ENCODE data around the gene OR10G3.
"Not testable (repeated sequence)": the region's sequence is repeated elsewhere in the genome, so short reads cannot be mapped to it uniquely, and the experiment has no call there.

The OR10G3 gene

GRCh38 chr14:21579976-21580375 lies at the start of gene OR10G3:
TSS of gene OR10G3 (minus strand) at chr14:21580076. CDS start at chr14:21570744, 9,332 bp downstream.
- no peak for ATAC-seq
- no peaks in the 10 kb centered on the region for H3K9me3 Mint-ChIP-seq
- no peaks in the 10 kb centered on the region for H3K36me3 Mint-ChIP-seq
- H3K4me1 Mint-ChIP-seq = no peaks in the 10 kb centered on the region
- no peak for DNase-seq (ENCODE audit: low spot score in 2 of 2)
- H3K27ac Mint-ChIP-seq = no peak within 1 kb of the TSS
- H3K4me3 Mint-ChIP-seq = no peak within 1 kb of the TSS

- ATAC-seq (no peak), DNase-seq (ENCODE audit: low spot score in 2 of 2) (no peak)
- no peaks in the 10 kb centered on the region for H3K36me3 Mint-ChIP-seq
- no peak overlapping the region for H3K4me3 Mint-ChIP-seq
- H3K9me3 Mint-ChIP-seq = no peaks in the 10 kb centered on the region
- no peak overlapping the region for H3K27ac Mint-ChIP-seq
- H3K4me1 Mint-ChIP-seq = no peaks in the 10 kb centered on the region
These were observed 46.8 kb upstream of the OR10G3 start for GRCh38 chr14:21626491-21627230.

- Mint-ChIP-seq H3K4me3 (no peak overlapping the region), H3K27ac (no peak overlapping the region)
These were observed 37.7 kb upstream of the OR10G3 start for GRCh38 chr14:21617614-21618013.

GRCh38 chr14:21614240-21614639 lies 34.4 kb upstream of the OR10G3 start:
- ATAC-seq = no peak
- H3K9me3 Mint-ChIP-seq = no peaks in the 10 kb centered on the region
- H3K27ac Mint-ChIP-seq = no peak overlapping the region
- no peaks in the 10 kb centered on the region for H3K4me1 Mint-ChIP-seq
- no peak for DNase-seq (ENCODE audit: low spot score in 2 of 2)
- no peak overlapping the region for H3K4me3 Mint-ChIP-seq
- H3K36me3 Mint-ChIP-seq = no peaks in the 10 kb centered on the region

More at GRCh38 chr14:21617614-21618013, 37.7 kb upstream of the OR10G3 start:
- Mint-ChIP-seq H3K36me3 (no peaks in the 10 kb centered on the region), H3K9me3 (no peaks in the 10 kb centered on the region), H3K4me1 (no peaks in the 10 kb centered on the region)
- ATAC-seq = no peak
- DNase-seq (ENCODE audit: low spot score in 2 of 2) = no peak

- no peaks in the 10 kb centered on the region for H3K9me3 Mint-ChIP-seq
- ATAC-seq = no peak
- no peak overlapping the region for H3K27ac Mint-ChIP-seq
- no peak for DNase-seq (ENCODE audit: low spot score in 2 of 2)
- H3K36me3 Mint-ChIP-seq = no peaks in the 10 kb centered on the region
- no peak overlapping the region for H3K4me3 Mint-ChIP-seq
- H3K4me1 Mint-ChIP-seq = no peaks in the 10 kb centered on the region
These were observed 32.4 kb upstream of the OR10G3 start for GRCh38 chr14:21612324-21612723.

GRCh38 chr14:21602181-21602580 lies 22.3 kb upstream of the OR10G3 start:
- not testable (repeated sequence) for ATAC-seq; H3K36me3 Mint-ChIP-seq; H3K9me3 Mint-ChIP-seq; H3K4me1 Mint-ChIP-seq; H3K27ac Mint-ChIP-seq; H3K4me3 Mint-ChIP-seq; DNase-seq (ENCODE audit: low spot score in 2 of 2)

- Mint-ChIP-seq H3K4me1 (no peaks in the 10 kb centered on the region), H3K27ac (no peak overlapping the region), H3K4me3 (no peak overlapping the region), H3K9me3 (peaks cover 14% of the 10 kb centered on the region), H3K36me3 (no peaks in the 10 kb centered on the region)
- DNase-seq (ENCODE audit: low spot score in 2 of 2) (no peak), ATAC-seq (no peak)
These were observed 9.4 kb upstream of the OR10G3 start for GRCh38 chr14:21589317-21589716.

- Mint-ChIP-seq H3K27ac (no peak overlapping the region), H3K4me1 (no peaks in the 10 kb centered on the region), H3K9me3 (no peaks in the 10 kb centered on the region), H3K36me3 (no peaks in the 10 kb centered on the region), H3K4me3 (no peak overlapping the region)
- DNase-seq (ENCODE audit: low spot score in 2 of 2) (no peak), ATAC-seq (no peak)
These were observed 4.2 kb downstream of the OR10G3 start for GRCh38 chr14:21575661-21576060.

- H3K4me3 Mint-ChIP-seq = no peak overlapping the region
- H3K4me1 Mint-ChIP-seq = no peaks in the 10 kb centered on the region
- no peak overlapping the region for H3K27ac Mint-ChIP-seq
- no peaks in the 10 kb centered on the region for H3K9me3 Mint-ChIP-seq
- no peak for ATAC-seq
- no peak for DNase-seq (ENCODE audit: low spot score in 2 of 2)
- no peaks in the 10 kb centered on the region for H3K36me3 Mint-ChIP-seq
These were observed 7.3 kb downstream of the OR10G3 start for GRCh38 chr14:21572604-21573003.

- no peaks in the 10 kb centered on the region for H3K9me3 Mint-ChIP-seq
- H3K36me3 Mint-ChIP-seq = no peaks in the 10 kb centered on the region
- H3K4me3 Mint-ChIP-seq = no peak overlapping the region
- H3K27ac Mint-ChIP-seq = peak overlapping the region; percentile 69
- H3K4me1 Mint-ChIP-seq = peaks cover 6% of the 10 kb centered on the region
- DNase-seq (ENCODE audit: low spot score in 2 of 2) (no peak), ATAC-seq (no peak)
These were observed 21.1 kb downstream of the OR10G3 start for GRCh38 chr14:21558703-21559170.

GRCh38 chr14:21557084-21557901 lies 22.6 kb downstream of the OR10G3 start:
- peak; percentile 64 to 81 for DNase-seq (ENCODE audit: low spot score in 2 of 2)
- Mint-ChIP-seq H3K36me3 (no peaks in the 10 kb centered on the region), H3K27ac (peak overlapping the region; percentile 85), H3K4me1 (peaks cover 6% of the 10 kb centered on the region), H3K9me3 (no peaks in the 10 kb centered on the region), H3K4me3 (no peak overlapping the region)
- ATAC-seq = peak; percentile 62

- H3K27ac Mint-ChIP-seq = no peak overlapping the region
These were observed 23.3 kb downstream of the OR10G3 start for GRCh38 chr14:21556378-21557083.

GRCh38 chr14:21553266-21553665 lies 26.6 kb downstream of the OR10G3 start:
- DNase-seq (ENCODE audit: low spot score in 2 of 2) (no peak), ATAC-seq (no peak)
- H3K27ac Mint-ChIP-seq = no peak overlapping the region
- no peak overlapping the region for H3K4me3 Mint-ChIP-seq
- H3K9me3 Mint-ChIP-seq = no peaks in the 10 kb centered on the region
- no peaks in the 10 kb centered on the region for H3K36me3 Mint-ChIP-seq
- peaks cover 6% of the 10 kb centered on the region for H3K4me1 Mint-ChIP-seq

More at GRCh38 chr14:21556378-21557083, 23.3 kb downstream of the OR10G3 start:
- DNase-seq (ENCODE audit: low spot score in 2 of 2) (no peak), ATAC-seq (no peak)
- H3K36me3 Mint-ChIP-seq = no peaks in the 10 kb centered on the region
- peaks cover 6% of the 10 kb centered on the region for H3K4me1 Mint-ChIP-seq
- no peak overlapping the region for H3K4me3 Mint-ChIP-seq
- no peaks in the 10 kb centered on the region for H3K9me3 Mint-ChIP-seq

GRCh38 chr14:21544588-21544987 lies 35.3 kb downstream of the OR10G3 start:
- not testable (repeated sequence) for H3K9me3 Mint-ChIP-seq; H3K4me1 Mint-ChIP-seq; H3K36me3 Mint-ChIP-seq; H3K4me3 Mint-ChIP-seq; ATAC-seq; H3K27ac Mint-ChIP-seq; DNase-seq (ENCODE audit: low spot score in 2 of 2)

GRCh38 chr14:21543963-21544362 lies 35.9 kb downstream of the OR10G3 start:
- Mint-ChIP-seq H3K27ac (no peak overlapping the region), H3K4me1 (no peaks in the 10 kb centered on the region), H3K4me3 (no peak overlapping the region), H3K36me3 (no peaks in the 10 kb centered on the region), H3K9me3 (no peaks in the 10 kb centered on the region)
- no peak for ATAC-seq
- no peak for DNase-seq (ENCODE audit: low spot score in 2 of 2)

Measured in stimulated activated effector memory CD8-positive, alpha-beta T cell treated with anti-CD3 and anti-CD28 coated beads, Interleukin-12 subunit alpha, Interleukin-12 subunit beta, amount 100 ng/mL, for 72 hours (primary cell).